NCI-H1105 treated with DMSO at 0.1 percent for 48 hours (cell line): ENCODE data around the gene GOLGA8K.
"Not testable (repeated sequence)": the region's sequence is repeated elsewhere in the genome, so short reads cannot be mapped to it uniquely, and the experiment has no call there.

ENCODE experiments used
- DNase-seq: peaks from one replicate; lab custom pipeline; 2025; lab: John Stamatoyannopoulos, UW

The GOLGA8K gene

GRCh38 chr15:32356909-32357308, 46.2 kb downstream of the GOLGA8K start:
- not testable (repeated sequence) for DNase-seq

GRCh38 chr15:32352748-32353147, 50.3 kb downstream of the GOLGA8K start:
- not testable (repeated sequence) for DNase-seq

GRCh38 chr15:32350563-32351220, 52.4 kb downstream of the GOLGA8K start:
- DNase-seq: not testable (repeated sequence)

- not testable (repeated sequence) for DNase-seq
These were observed 56.1 kb downstream of the GOLGA8K start for GRCh38 chr15:32347037-32347436.

GRCh38 chr15:32345978-32346547, 57.0 kb downstream of the GOLGA8K start:
- not testable (repeated sequence) for DNase-seq

- DNase-seq: not testable (repeated sequence)
These were observed 59.2 kb downstream of the GOLGA8K start for GRCh38 chr15:32343921-32344320.
